ENCODE results near the gene NPTXR. TPM values are rescaled to one million over a fixed set of nuclear protein-coding genes. Genes with fewer than 3 reads are reported as not detected.

The NPTXR gene
- total RNA-seq, 1 donor from 2014 or later = 0.13 TPM

- no peaks in the 10 kb centered on the region for H3K27me3 Mint-ChIP-seq
- no peaks in the 10 kb centered on the region for H3K9me3 Mint-ChIP-seq
- peaks cover 15% of the 10 kb centered on the region for H3K36me3 Mint-ChIP-seq (ENCODE audit: low read depth)
- no peak overlapping the region for H3K4me3 Mint-ChIP-seq
- no peak for DNase-seq
- H3K27ac Mint-ChIP-seq = no peak overlapping the region
- H3K4me1 Mint-ChIP-seq = no peaks in the 10 kb centered on the region
- POLR2A ChIA-PET = interaction anchor here (0.5 to 0.7 kb wide), 3 partner anchors 33 to 384 kb away, joined by 3 to 11 read pairs (median 9); no protein-coding TSS in a partner anchor
- ATAC-seq (ENCODE audit: low read depth) = no peak
- intact Hi-C loops (cut with micrococcal nuclease) = no loop called here
- TF ChIP-seq CTCF (IDR thresholded peaks at IDR 0.05) = no peak
- CTCF ChIA-PET = interaction anchor here (1.0 kb wide), 1 partner anchor 16 kb away, joined by 3 read pairs; no protein-coding TSS in a partner anchor
Observed at GRCh38 chr22:38784856-38785255, 59.0 kb downstream of the NPTXR start.

- Mint-ChIP-seq H3K36me3 (ENCODE audit: low read depth) (peaks cover 21% of the 10 kb centered on the region), H3K27ac (no peak overlapping the region), H3K4me3 (no peak overlapping the region), H3K27me3 (no peaks in the 10 kb centered on the region), H3K9me3 (no peaks in the 10 kb centered on the region), H3K4me1 (no peaks in the 10 kb centered on the region)
- intact Hi-C loops (cut with micrococcal nuclease) = no loop called here
- ATAC-seq (ENCODE audit: low read depth) = no peak
- POLR2A ChIA-PET = interaction anchor here (0.7 kb wide), 1 partner anchor 32 kb away, joined by 3 read pairs; no protein-coding TSS in a partner anchor
- DNase-seq = no peak
- no peak for TF ChIP-seq CTCF (IDR thresholded peaks at IDR 0.05)
- CTCF ChIA-PET = no interaction called here
Observed at GRCh38 chr22:38784035-38784434, 59.8 kb downstream of the NPTXR start.

GRCh38 chr22:38783095-38783615 is 60.7 kb downstream of the NPTXR start:
- Mint-ChIP-seq H3K4me1 (no peaks in the 10 kb centered on the region), H3K36me3 (ENCODE audit: low read depth) (peaks cover 23% of the 10 kb centered on the region), H3K27me3 (no peaks in the 10 kb centered on the region), H3K27ac (no peak overlapping the region), H3K9me3 (no peaks in the 10 kb centered on the region), H3K4me3 (no peak overlapping the region)
- TF ChIP-seq CTCF (IDR thresholded peaks at IDR 0.05) = no peak
- ChIA-PET CTCF (no interaction called here), POLR2A (no interaction called here)
- intact Hi-C loops (cut with micrococcal nuclease) = no loop called here
- ATAC-seq (ENCODE audit: low read depth) = no peak
- no peak for DNase-seq

- Mint-ChIP-seq H3K36me3 (ENCODE audit: low read depth) (peaks cover 23% of the 10 kb centered on the region), H3K27ac (no peak overlapping the region), H3K27me3 (no peaks in the 10 kb centered on the region), H3K9me3 (no peaks in the 10 kb centered on the region), H3K4me3 (no peak overlapping the region), H3K4me1 (no peaks in the 10 kb centered on the region)
- intact Hi-C loops (cut with micrococcal nuclease) = no loop called here
- CTCF ChIA-PET = no interaction called here
- ATAC-seq (ENCODE audit: low read depth) = no peak
- no peak for DNase-seq
- POLR2A ChIA-PET = no interaction called here
- no peak for TF ChIP-seq CTCF (IDR thresholded peaks at IDR 0.05)
Observed at GRCh38 chr22:38782402-38783094, 61.3 kb downstream of the NPTXR start.

- Mint-ChIP-seq H3K4me3 (no peak overlapping the region), H3K4me1 (no peaks in the 10 kb centered on the region), H3K9me3 (no peaks in the 10 kb centered on the region), H3K27ac (no peak overlapping the region), H3K36me3 (ENCODE audit: low read depth) (peaks cover 23% of the 10 kb centered on the region), H3K27me3 (no peaks in the 10 kb centered on the region)
- no peak for TF ChIP-seq CTCF (IDR thresholded peaks at IDR 0.05)
- CTCF ChIA-PET = no interaction called here
- DNase-seq (no peak), ATAC-seq (ENCODE audit: low read depth) (no peak)
- POLR2A ChIA-PET = no interaction called here
- intact Hi-C loops (cut with micrococcal nuclease) = no loop called here
Observed at GRCh38 chr22:38781033-38781432, 62.8 kb downstream of the NPTXR start.

All from activated B cell treated with CpG ODN at 0.5 μM for 24 hours (primary cell).